ENCODE measurements around the gene SPATA18. TPM values are rescaled to one million over a fixed set of nuclear protein-coding genes. Genes with fewer than 3 reads are reported as not detected.
"Not testable (repeated sequence)": the region's sequence is repeated elsewhere in the genome, so short reads cannot be mapped to it uniquely, and the experiment has no call there.

The SPATA18 gene
- total and polyA plus RNA-seq, 4 donors = 0.03 to 1.1 (median 0.40) TPM

DNA sequence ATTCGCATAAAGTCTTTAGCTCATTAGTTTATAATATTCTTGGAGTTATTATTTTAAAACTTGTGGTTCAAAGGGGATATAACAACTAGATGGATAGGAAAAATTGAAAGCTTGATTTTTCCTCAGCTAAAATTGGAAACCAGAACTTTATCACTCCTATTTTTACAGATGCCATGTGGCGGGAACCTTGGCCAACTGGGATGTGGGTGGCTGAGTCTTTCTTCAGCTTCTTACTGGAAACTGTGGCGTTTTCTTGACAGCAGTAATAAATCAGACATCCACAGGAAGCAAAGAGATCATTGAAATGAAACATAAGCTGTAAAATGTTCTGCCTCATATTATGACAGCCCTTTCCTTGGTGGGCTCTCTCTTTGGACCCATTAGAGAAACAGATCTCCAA is 84.1 kb downstream of the SPATA18 start:
- no peak overlapping the region for H3K27ac ChIP-seq (ENCODE audit: low read depth in 1 of 2, low read length in 2 of 2)
- H3K4me1 ChIP-seq (ENCODE audit: control insufficient read depth in 4 of 4, insufficient read depth in 4 of 4, low read length in 3 of 4) = no peaks in the 10 kb centered on the region
- no peak overlapping the region for H3K4me3 ChIP-seq (ENCODE audit: low read depth in 1 of 3, low read length in 3 of 3)
- no peaks in the 10 kb centered on the region for H3K36me3 ChIP-seq (ENCODE audit: control insufficient read depth in 4 of 4, insufficient read depth in 3 of 4, low read depth in 1 of 4, low read length in 3 of 4)
- TF ChIP-seq RXRA (IDR thresholded peaks at IDR 0.05) (no peak), FOXA1 (IDR thresholded peaks at IDR 0.05) (no peak), EGR1 (IDR thresholded peaks at IDR 0.05; ENCODE audit: low read depth in 2 of 2) (no peak)
- TF ChIP-seq, protein P1, sequence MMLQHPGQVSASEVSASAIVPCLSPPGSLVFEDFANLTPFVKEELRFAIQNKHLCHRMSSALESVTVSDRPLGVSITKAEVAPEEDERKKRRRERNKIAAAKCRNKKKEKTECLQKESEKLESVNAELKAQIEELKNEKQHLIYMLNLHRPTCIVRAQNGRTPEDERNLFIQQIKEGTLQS (IDR thresholded peaks at IDR 0.05) = no peak
- TF ChIP-seq, protein P2, sequence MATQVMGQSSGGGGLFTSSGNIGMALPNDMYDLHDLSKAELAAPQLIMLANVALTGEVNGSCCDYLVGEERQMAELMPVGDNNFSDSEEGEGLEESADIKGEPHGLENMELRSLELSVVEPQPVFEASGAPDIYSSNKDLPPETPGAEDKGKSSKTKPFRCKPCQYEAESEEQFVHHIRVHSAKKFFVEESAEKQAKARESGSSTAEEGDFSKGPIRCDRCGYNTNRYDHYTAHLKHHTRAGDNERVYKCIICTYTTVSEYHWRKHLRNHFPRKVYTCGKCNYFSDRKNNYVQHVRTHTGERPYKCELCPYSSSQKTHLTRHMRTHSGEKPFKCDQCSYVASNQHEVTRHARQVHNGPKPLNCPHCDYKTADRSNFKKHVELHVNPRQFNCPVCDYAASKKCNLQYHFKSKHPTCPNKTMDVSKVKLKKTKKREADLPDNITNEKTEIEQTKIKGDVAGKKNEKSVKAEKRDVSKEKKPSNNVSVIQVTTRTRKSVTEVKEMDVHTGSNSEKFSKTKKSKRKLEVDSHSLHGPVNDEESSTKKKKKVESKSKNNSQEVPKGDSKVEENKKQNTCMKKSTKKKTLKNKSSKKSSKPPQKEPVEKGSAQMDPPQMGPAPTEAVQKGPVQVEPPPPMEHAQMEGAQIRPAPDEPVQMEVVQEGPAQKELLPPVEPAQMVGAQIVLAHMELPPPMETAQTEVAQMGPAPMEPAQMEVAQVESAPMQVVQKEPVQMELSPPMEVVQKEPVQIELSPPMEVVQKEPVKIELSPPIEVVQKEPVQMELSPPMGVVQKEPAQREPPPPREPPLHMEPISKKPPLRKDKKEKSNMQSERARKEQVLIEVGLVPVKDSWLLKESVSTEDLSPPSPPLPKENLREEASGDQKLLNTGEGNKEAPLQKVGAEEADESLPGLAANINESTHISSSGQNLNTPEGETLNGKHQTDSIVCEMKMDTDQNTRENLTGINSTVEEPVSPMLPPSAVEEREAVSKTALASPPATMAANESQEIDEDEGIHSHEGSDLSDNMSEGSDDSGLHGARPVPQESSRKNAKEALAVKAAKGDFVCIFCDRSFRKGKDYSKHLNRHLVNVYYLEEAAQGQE (IDR thresholded peaks at IDR 0.05) = no peak
- H3K9ac ChIP-seq (ENCODE audit: low read depth in 1 of 2, low read length in 2 of 2) = no peak overlapping the region
- peaks cover 0 to 3% (median 0%) of the 10 kb centered on the region in 4 donors for H3K27me3 ChIP-seq (ENCODE audit: control insufficient read depth in 4 of 4, insufficient read depth in 4 of 4, low read length in 3 of 4)
- 61% methylated on average over 3 of the region's 3 CpGs for WGBS
- no peak for DNase-seq (ENCODE audit: low spot score)
- peaks cover 0 to 3% (median under 1%) of the 10 kb centered on the region in 4 donors for H3K9me3 ChIP-seq (ENCODE audit: control insufficient read depth in 4 of 4, low read length in 3 of 4)

DNA sequence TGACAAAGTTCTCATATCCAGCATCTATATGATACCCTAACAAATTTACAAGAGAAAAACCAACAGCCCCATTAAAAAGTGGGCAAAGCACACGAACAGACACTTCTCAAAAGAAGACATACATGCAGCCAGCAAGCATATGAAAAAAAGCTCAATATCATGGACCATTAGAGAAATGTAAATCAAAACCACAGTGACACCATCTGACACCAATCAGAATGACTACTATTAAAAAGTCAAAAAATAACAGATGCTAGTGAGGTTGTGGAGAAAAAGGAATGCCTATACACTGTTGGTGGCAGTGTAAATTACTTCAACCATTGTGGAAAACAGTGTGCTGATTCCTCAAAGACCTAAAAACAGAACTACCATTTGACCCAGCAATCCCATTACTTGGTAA is 86.0 kb downstream of the SPATA18 start:
- H3K27ac ChIP-seq (ENCODE audit: low read depth in 1 of 2, low read length in 2 of 2); H3K4me3 ChIP-seq (ENCODE audit: low read depth in 1 of 3, low read length in 3 of 3); DNase-seq (ENCODE audit: low spot score); H3K9ac ChIP-seq (ENCODE audit: low read depth in 1 of 2, low read length in 2 of 2); H3K4me1 ChIP-seq (ENCODE audit: control insufficient read depth in 4 of 4, insufficient read depth in 4 of 4, low read length in 3 of 4); H3K27me3 ChIP-seq (ENCODE audit: control insufficient read depth in 4 of 4, insufficient read depth in 4 of 4, low read length in 3 of 4); H3K9me3 ChIP-seq (ENCODE audit: control insufficient read depth in 4 of 4, low read length in 3 of 4); H3K36me3 ChIP-seq (ENCODE audit: control insufficient read depth in 4 of 4, insufficient read depth in 3 of 4, low read depth in 1 of 4, low read length in 3 of 4): not testable (repeated sequence)
- peak in 1 of 2 donors; percentile 18 for TF ChIP-seq RAD21 (IDR thresholded peaks at IDR 0.05)
- 23% methylated on average over 1 of the region's 1 CpG for WGBS

DNA sequence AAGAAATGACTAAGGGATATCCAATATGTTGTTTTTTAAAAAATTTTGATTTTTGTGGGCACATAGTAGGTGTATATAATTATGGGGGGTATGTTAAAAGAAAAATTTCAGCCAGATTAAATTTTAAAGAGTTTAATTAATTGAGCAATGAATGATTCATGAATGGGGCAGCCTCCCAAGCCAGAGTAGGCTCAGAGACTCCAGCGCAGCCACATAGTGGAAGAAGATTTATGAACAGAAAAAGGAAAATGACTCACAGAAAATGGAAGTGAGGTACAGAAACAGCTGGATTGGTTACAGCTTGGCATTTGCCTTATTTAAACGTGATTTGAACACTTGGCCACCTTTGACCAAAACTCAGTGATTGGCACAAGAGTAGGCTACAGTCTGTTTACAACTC is 91.7 kb downstream of the SPATA18 start:
- no peak overlapping the region for H3K4me3 ChIP-seq (ENCODE audit: low read depth in 1 of 3, low read length in 3 of 3)
- no peaks in the 10 kb centered on the region for H3K36me3 ChIP-seq (ENCODE audit: control insufficient read depth in 4 of 4, insufficient read depth in 3 of 4, low read depth in 1 of 4, low read length in 3 of 4)
- 64% methylated on average over 2 of the region's 2 CpGs for WGBS
- peaks cover 0 to 4% (median under 1%) of the 10 kb centered on the region in 4 donors for H3K9me3 ChIP-seq (ENCODE audit: control insufficient read depth in 4 of 4, low read length in 3 of 4)
- no peak overlapping the region for H3K27ac ChIP-seq (ENCODE audit: low read depth in 1 of 2, low read length in 2 of 2)
- H3K9ac ChIP-seq (ENCODE audit: low read depth in 1 of 2, low read length in 2 of 2) = no peak overlapping the region
- no peaks in the 10 kb centered on the region for H3K4me1 ChIP-seq (ENCODE audit: control insufficient read depth in 4 of 4, insufficient read depth in 4 of 4, low read length in 3 of 4)
- H3K27me3 ChIP-seq (ENCODE audit: control insufficient read depth in 4 of 4, insufficient read depth in 4 of 4, low read length in 3 of 4) = no peaks in the 10 kb centered on the region
- DNase-seq (ENCODE audit: low spot score) = no peak
- no peak for TF ChIP-seq GABPA (IDR thresholded peaks at IDR 0.05 in 1 of 2, conservative IDR thresholded peaks at IDR 0.05 in 1 of 2)
- TF ChIP-seq, protein P2 (IDR thresholded peaks at IDR 0.05) = no peak
- TF ChIP-seq SP1 (IDR thresholded peaks at IDR 0.05) = no peak
- TF ChIP-seq NR2F2 (IDR thresholded peaks at IDR 0.05) = no peak
- no peak for TF ChIP-seq FOXA2 (IDR thresholded peaks at IDR 0.05)
- TF ChIP-seq HNF4A (conservative IDR thresholded peaks at IDR 0.05) = no peak
- TF ChIP-seq, protein P3, sequence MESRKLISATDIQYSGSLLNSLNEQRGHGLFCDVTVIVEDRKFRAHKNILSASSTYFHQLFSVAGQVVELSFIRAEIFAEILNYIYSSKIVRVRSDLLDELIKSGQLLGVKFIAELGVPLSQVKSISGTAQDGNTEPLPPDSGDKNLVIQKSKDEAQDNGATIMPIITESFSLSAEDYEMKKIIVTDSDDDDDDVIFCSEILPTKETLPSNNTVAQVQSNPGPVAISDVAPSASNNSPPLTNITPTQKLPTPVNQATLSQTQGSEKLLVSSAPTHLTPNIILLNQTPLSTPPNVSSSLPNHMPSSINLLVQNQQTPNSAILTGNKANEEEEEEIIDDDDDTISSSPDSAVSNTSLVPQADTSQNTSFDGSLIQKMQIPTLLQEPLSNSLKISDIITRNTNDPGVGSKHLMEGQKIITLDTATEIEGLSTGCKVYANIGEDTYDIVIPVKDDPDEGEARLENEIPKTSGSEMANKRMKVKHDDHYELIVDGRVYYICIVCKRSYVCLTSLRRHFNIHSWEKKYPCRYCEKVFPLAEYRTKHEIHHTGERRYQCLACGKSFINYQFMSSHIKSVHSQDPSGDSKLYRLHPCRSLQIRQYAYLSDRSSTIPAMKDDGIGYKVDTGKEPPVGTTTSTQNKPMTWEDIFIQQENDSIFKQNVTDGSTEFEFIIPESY (IDR thresholded peaks at IDR 0.05) = no peak
- TF ChIP-seq RXRA (IDR thresholded peaks at IDR 0.05) = no peak
- TF ChIP-seq YY1 (IDR thresholded peaks at IDR 0.05) = no peak
- TF ChIP-seq, protein P4, sequence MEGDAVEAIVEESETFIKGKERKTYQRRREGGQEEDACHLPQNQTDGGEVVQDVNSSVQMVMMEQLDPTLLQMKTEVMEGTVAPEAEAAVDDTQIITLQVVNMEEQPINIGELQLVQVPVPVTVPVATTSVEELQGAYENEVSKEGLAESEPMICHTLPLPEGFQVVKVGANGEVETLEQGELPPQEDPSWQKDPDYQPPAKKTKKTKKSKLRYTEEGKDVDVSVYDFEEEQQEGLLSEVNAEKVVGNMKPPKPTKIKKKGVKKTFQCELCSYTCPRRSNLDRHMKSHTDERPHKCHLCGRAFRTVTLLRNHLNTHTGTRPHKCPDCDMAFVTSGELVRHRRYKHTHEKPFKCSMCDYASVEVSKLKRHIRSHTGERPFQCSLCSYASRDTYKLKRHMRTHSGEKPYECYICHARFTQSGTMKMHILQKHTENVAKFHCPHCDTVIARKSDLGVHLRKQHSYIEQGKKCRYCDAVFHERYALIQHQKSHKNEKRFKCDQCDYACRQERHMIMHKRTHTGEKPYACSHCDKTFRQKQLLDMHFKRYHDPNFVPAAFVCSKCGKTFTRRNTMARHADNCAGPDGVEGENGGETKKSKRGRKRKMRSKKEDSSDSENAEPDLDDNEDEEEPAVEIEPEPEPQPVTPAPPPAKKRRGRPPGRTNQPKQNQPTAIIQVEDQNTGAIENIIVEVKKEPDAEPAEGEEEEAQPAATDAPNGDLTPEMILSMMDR (IDR thresholded peaks at IDR 0.05; ENCODE audit: low read depth, low read length, missing input control) = no peak
- TF ChIP-seq, protein P1 (IDR thresholded peaks at IDR 0.05) = no peak
- no peak for TF ChIP-seq JUND (IDR thresholded peaks at IDR 0.05)
- TF ChIP-seq TAF1 (conservative IDR thresholded peaks at IDR 0.05) = no peak
- no peak for TF ChIP-seq EGR1 (IDR thresholded peaks at IDR 0.05; ENCODE audit: low read depth in 2 of 2)
- no peak for TF ChIP-seq FOXA1 (IDR thresholded peaks at IDR 0.05)
- TF ChIP-seq HNF4G (IDR thresholded peaks at IDR 0.05) = no peak
- no peak for TF ChIP-seq RAD21 (IDR thresholded peaks at IDR 0.05)
